ENCODE measurements around the gene CYFIP2. TPM values are rescaled to one million over a fixed set of nuclear protein-coding genes. Genes with fewer than 3 reads are reported as not detected.
A peak's percentile ranks its signal among the peaks of the same experiment; 100 is the strongest.

The CYFIP2 gene
- total and polyA plus RNA-seq, 2 experiments from 2014 or later, result 2.2 to 5.9 TPM

GRCh38 chr5:157221959-157222358 is 44.0 kb upstream of the CYFIP2 start:
- no peak for DNase-seq
- H3K9ac ChIP-seq, result no peak overlapping the region
- no peak overlapping the region for H2AFZ ChIP-seq
- peaks cover 15% of the 10 kb centered on the region for H3K4me1 ChIP-seq (ENCODE audit: insufficient read depth)
- H3K36me3 ChIP-seq (ENCODE audit: low read depth), result no peaks in the 10 kb centered on the region
- in situ Hi-C loops (cut with MboI), result no loop called here
- H3K4me2 ChIP-seq (ENCODE audit: unreplicated experiment), result no peak overlapping the region
- H3F3A ChIP-seq (ENCODE audit: insufficient read depth), result peaks cover 9% of the 10 kb centered on the region
- TF ChIP-seq EZH2phosphoT487 (IDR thresholded peaks at IDR 0.05; ENCODE audit: insufficient read depth, low read depth) (no peak), EZH2 (IDR thresholded peaks at IDR 0.05; ENCODE audit: insufficient read depth, poor library complexity, severe bottlenecking) (no peak)
- H3K27me3 ChIP-seq (replicated peaks; ENCODE audit: insufficient read depth), result no peaks in the 10 kb centered on the region
- no peaks in the 10 kb centered on the region for H3K9me3 ChIP-seq (ENCODE audit: low read depth)
- 67 to 69% methylated on average over 5 of the region's 5 CpGs for WGBS, 2 experiments (ENCODE audit: low coverage in 1 of 2, low lambda C conversion rate in 2 of 2, missing lambda C conversion rate in 2 of 2)
- no peaks in the 10 kb centered on the region for H4K20me1 ChIP-seq (ENCODE audit: insufficient read depth)
- H3K79me2 ChIP-seq (ENCODE audit: insufficient read depth), result no peaks in the 10 kb centered on the region
- no peak overlapping the region for H3K27ac ChIP-seq
- no peak overlapping the region for H3K4me3 ChIP-seq
- H3K9me2 ChIP-seq (ENCODE audit: insufficient read depth), result no peaks in the 10 kb centered on the region

DNA sequence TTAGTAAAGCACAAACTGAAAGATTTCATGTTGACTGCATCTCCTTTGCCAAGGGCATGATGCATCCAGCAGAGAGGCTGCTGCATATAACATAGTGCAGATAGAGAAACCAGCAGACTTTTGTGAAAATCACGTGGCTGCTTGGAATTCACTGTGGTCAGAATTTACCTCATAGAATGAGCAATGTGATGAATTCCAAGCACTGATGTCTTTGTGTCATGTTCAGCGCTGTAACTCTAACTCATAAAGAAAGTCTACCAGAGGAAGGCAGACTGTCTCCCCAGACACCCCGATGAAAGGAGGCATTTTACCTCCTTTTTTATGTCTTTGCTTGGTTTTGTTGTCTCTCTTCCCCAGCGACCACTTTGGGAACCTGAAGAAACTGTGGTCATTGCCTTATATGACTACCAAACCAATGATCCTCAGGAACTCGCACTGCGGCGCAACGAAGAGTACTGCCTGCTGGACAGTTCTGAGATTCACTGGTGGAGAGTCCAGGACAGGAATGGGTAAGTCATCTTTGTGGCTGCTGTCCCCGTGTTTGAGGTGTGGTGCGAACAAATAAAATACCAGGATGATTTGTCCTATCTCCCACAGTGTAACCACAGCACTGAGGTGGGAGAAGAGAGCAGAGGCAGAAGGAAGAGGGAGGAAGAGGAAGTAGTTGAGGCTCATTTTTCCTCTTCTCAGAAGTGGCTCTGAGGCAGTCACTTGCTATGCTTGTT is 43.3 kb upstream of the CYFIP2 start:
- H3K9me3 ChIP-seq (ENCODE audit: low read depth), result no peaks in the 10 kb centered on the region
- H3K79me2 ChIP-seq (ENCODE audit: insufficient read depth), result no peaks in the 10 kb centered on the region
- H3K4me3 ChIP-seq, result no peak overlapping the region
- DNase-seq, result peak; percentile 84
- whole genome bisulfite sequencing, 2 experiments (ENCODE audit: low coverage in 1 of 2, low lambda C conversion rate in 2 of 2, missing lambda C conversion rate in 2 of 2), result 59% methylated on average over 10 of the region's 10 CpGs
- H3K4me2 ChIP-seq (ENCODE audit: unreplicated experiment), result peak overlapping the region; percentile 13
- peak overlapping the region; percentile 28; the same call in 1 of the 2 replicates for H3K27ac ChIP-seq
- H3K4me1 ChIP-seq (ENCODE audit: insufficient read depth), result peaks cover 15% of the 10 kb centered on the region
- no peaks in the 10 kb centered on the region for H3K27me3 ChIP-seq (replicated peaks; ENCODE audit: insufficient read depth)
- H3K9me2 ChIP-seq (ENCODE audit: insufficient read depth), result no peaks in the 10 kb centered on the region
- peaks cover 9% of the 10 kb centered on the region for H3F3A ChIP-seq (ENCODE audit: insufficient read depth)
- in situ Hi-C loops (cut with MboI), result no loop called here
- no peak for TF ChIP-seq EZH2phosphoT487 (IDR thresholded peaks at IDR 0.05; ENCODE audit: insufficient read depth, low read depth)
- TF ChIP-seq EZH2 (IDR thresholded peaks at IDR 0.05; ENCODE audit: insufficient read depth, poor library complexity, severe bottlenecking), result no peak
- no peak overlapping the region for H3K9ac ChIP-seq
- H2AFZ ChIP-seq, result no peak overlapping the region
- no peaks in the 10 kb centered on the region for H4K20me1 ChIP-seq (ENCODE audit: insufficient read depth)
- no peaks in the 10 kb centered on the region for H3K36me3 ChIP-seq (ENCODE audit: low read depth)

- Histone ChIP-seq H3K4me1 (ENCODE audit: insufficient read depth) (peaks cover 15% of the 10 kb centered on the region), H3K9me2 (ENCODE audit: insufficient read depth) (no peaks in the 10 kb centered on the region), H3K27ac (no peak overlapping the region), H3K4me2 (ENCODE audit: unreplicated experiment) (no peak overlapping the region), H3K9ac (no peak overlapping the region), H3K4me3 (no peak overlapping the region), H3F3A (ENCODE audit: insufficient read depth) (peaks cover 9% of the 10 kb centered on the region), H3K9me3 (ENCODE audit: low read depth) (no peaks in the 10 kb centered on the region), H3K36me3 (ENCODE audit: low read depth) (no peaks in the 10 kb centered on the region), H2AFZ (no peak overlapping the region), H3K27me3 (replicated peaks; ENCODE audit: insufficient read depth) (no peaks in the 10 kb centered on the region), H4K20me1 (ENCODE audit: insufficient read depth) (no peaks in the 10 kb centered on the region), H3K79me2 (ENCODE audit: insufficient read depth) (no peaks in the 10 kb centered on the region)
- TF ChIP-seq EZH2 (IDR thresholded peaks at IDR 0.05; ENCODE audit: insufficient read depth, poor library complexity, severe bottlenecking), result no peak
- no peak for TF ChIP-seq EZH2phosphoT487 (IDR thresholded peaks at IDR 0.05; ENCODE audit: insufficient read depth, low read depth)
- in situ Hi-C loops (cut with MboI), result no loop called here
- WGBS, 2 experiments (ENCODE audit: low coverage in 1 of 2, low lambda C conversion rate in 2 of 2, missing lambda C conversion rate in 2 of 2), result 45 to 53% methylated on average over 6 of the region's 6 CpGs
- DNase-seq, result no peak
Measured at GRCh38 chr5:157225469-157226422, 40.2 kb upstream of the CYFIP2 start.

DNA sequence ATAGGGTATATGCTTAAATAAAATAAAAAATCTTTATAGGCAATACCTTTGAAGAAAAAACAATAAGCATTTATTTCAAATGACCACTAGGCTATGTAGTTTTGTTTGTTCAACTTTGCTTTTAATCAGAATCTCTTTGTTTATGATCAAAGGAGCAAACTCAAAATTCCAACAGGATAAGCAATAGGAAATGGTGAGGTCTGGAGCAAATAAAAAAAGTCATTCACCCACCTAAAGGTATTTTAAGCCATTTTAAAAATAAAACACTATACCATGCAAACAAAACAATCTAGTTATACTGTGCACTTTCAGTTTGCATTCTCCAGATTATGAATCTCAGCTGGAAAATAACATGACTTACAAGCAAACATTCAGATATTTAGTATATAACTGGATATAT is 35.3 kb upstream of the CYFIP2 start:
- Histone ChIP-seq H3K4me2 (ENCODE audit: unreplicated experiment) (no peak overlapping the region), H3K4me1 (ENCODE audit: insufficient read depth) (peaks cover 6% of the 10 kb centered on the region; the same call in 1 of the 2 replicates), H3K9me3 (ENCODE audit: low read depth) (no peaks in the 10 kb centered on the region), H3K36me3 (ENCODE audit: low read depth) (no peaks in the 10 kb centered on the region), H3K9ac (no peak overlapping the region), H2AFZ (no peak overlapping the region), H3F3A (ENCODE audit: insufficient read depth) (no peaks in the 10 kb centered on the region), H3K4me3 (no peak overlapping the region), H3K9me2 (ENCODE audit: insufficient read depth) (no peaks in the 10 kb centered on the region), H3K27ac (no peak overlapping the region), H3K79me2 (ENCODE audit: insufficient read depth) (no peaks in the 10 kb centered on the region), H3K27me3 (replicated peaks; ENCODE audit: insufficient read depth) (no peaks in the 10 kb centered on the region), H4K20me1 (ENCODE audit: insufficient read depth) (no peaks in the 10 kb centered on the region)
- no peak for DNase-seq
- in situ Hi-C loops (cut with MboI), result no loop called here
- TF ChIP-seq EZH2 (IDR thresholded peaks at IDR 0.05; ENCODE audit: insufficient read depth, poor library complexity, severe bottlenecking) (no peak), EZH2phosphoT487 (IDR thresholded peaks at IDR 0.05; ENCODE audit: insufficient read depth, low read depth) (no peak)
